GM12801 (cell line): ENCODE measurements around the gene MAN2A2.

Source experiments
- CTCF ChIP-seq: IDR thresholded peaks from one replicate; pipeline ENCODE4 v1.5.1; 2011; ENCODE audit warnings: control low read depth; ENCODE audit not compliant: insufficient read length; ENCODE audit errors: extremely low read depth

The MAN2A2 gene

GRCh38 chr15:90905306-90906180 lies 2.4 kb downstream of the MAN2A2 start:
- no peak for TF ChIP-seq CTCF

GRCh38 chr15:90906181-90906849 lies 3.2 kb downstream of the MAN2A2 start:
- no peak for TF ChIP-seq CTCF

- no peak for TF ChIP-seq CTCF
These were observed 4.1 kb downstream of the MAN2A2 start for GRCh38 chr15:90907051-90907660.

GRCh38 chr15:90907838-90908507 lies 4.9 kb downstream of the MAN2A2 start:
- TF ChIP-seq CTCF, result no peak

GRCh38 chr15:90909976-90910375 lies 6.9 kb downstream of the MAN2A2 start:
- no peak for TF ChIP-seq CTCF

- TF ChIP-seq CTCF, result no peak
These were observed 7.6 kb downstream of the MAN2A2 start for GRCh38 chr15:90910441-90911301.
